ENCODE data around the gene EFCAB5. TPM values are rescaled to one million over a fixed set of nuclear protein-coding genes. Genes with fewer than 3 reads are reported as not detected.

Gene EFCAB5
- total RNA-seq, 1 experiment from 2014 or later = 0.07 TPM

DNA sequence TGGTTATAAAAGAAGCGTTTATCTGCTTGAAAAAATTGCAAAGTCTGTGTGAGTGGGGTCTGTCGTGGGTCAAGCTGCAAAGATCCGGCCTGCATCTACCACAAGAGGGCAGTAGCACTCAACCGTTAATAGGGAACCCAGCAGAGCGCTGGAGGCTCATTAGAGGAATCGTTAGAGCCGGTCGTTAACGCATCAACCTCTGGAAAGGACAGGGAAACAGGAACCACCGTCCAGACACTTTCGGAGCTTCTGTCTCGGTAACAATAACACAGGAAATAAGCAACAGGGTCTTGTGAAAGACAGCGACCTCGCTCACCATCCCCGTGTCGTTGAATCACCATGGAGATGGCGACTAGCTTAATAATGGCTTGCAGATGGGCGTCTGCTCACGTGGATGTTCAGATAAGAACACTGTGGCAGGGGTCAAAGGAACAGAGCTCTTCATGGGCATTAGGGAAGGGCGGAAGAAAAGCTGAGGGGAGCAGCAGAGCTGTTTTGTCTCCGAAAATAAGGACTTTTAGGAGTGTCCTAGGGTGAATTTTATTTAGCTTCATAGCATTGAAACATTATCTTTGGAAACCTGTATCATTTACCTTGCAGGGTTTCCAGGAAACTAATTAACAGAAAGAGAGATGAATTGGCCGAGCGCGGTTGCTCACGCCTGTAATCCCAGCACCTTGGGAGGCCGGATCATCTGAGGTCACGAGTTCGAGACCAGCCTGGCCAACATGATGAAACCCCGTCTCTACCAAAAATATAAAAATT, 163.3 kb downstream of the EFCAB5 start:
- Histone ChIP-seq H3K36me3 (ENCODE audit: low read depth, low read length) (no peaks in the 10 kb centered on the region), H3K4me2 (ENCODE audit: low read length) (peak overlapping the region; percentile 80), H3K4me3 (ENCODE audit: low read length) (peak overlapping the region; percentile 63), H3K79me2 (ENCODE audit: low read length) (no peaks in the 10 kb centered on the region), H3K4me1 (ENCODE audit: insufficient read depth, low read length) (0 out of 2 replicates have a peak, but pooled peaks cover 4% of the 10 kb centered on the region), H3K27ac (ENCODE audit: low read length) (no peak overlapping the region), H3K9me3 (ENCODE audit: low read length) (no peaks in the 10 kb centered on the region), H3K9me2 (replicated peaks; ENCODE audit: low read length) (no peaks in the 10 kb centered on the region), H3F3A (ENCODE audit: low read length, unreplicated experiment) (no peaks in the 10 kb centered on the region), H3K9ac (ENCODE audit: low read length) (no peak overlapping the region), H4K20me1 (ENCODE audit: low read length) (no peaks in the 10 kb centered on the region), H2AFZ (ENCODE audit: low read length) (peak overlapping the region; percentile 89), H3K27me3 (ENCODE audit: low read length) (no peaks in the 10 kb centered on the region)
- DNase-seq (peak; percentile 72), ATAC-seq (peak; percentile 93)
- intact Hi-C loops (cut with micrococcal nuclease) = loop anchor here (1.0 to 2.0 kb wide), 3 partner anchors 132 to 232 kb away; no protein-coding TSS in a partner anchor
- CTCF ChIA-PET = interaction anchor here (0.6 to 1.8 kb wide), 6 partner anchors 9 to 240 kb away, joined by 3 to 32 read pairs (median 4); no protein-coding TSS in a partner anchor
- no TSS peak for BruUV-seq (replicated peaks)
- POLR2A ChIA-PET (ENCODE audit: unreplicated experiment) = interaction anchor here (1.0 kb wide), 1 partner anchor 9 kb away, joined by 3 read pairs; no protein-coding TSS in a partner anchor
- TF ChIP-seq, protein P1, sequence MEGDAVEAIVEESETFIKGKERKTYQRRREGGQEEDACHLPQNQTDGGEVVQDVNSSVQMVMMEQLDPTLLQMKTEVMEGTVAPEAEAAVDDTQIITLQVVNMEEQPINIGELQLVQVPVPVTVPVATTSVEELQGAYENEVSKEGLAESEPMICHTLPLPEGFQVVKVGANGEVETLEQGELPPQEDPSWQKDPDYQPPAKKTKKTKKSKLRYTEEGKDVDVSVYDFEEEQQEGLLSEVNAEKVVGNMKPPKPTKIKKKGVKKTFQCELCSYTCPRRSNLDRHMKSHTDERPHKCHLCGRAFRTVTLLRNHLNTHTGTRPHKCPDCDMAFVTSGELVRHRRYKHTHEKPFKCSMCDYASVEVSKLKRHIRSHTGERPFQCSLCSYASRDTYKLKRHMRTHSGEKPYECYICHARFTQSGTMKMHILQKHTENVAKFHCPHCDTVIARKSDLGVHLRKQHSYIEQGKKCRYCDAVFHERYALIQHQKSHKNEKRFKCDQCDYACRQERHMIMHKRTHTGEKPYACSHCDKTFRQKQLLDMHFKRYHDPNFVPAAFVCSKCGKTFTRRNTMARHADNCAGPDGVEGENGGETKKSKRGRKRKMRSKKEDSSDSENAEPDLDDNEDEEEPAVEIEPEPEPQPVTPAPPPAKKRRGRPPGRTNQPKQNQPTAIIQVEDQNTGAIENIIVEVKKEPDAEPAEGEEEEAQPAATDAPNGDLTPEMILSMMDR (conservative IDR thresholded peaks at IDR 0.05; ENCODE audit: low read depth, low read length) = peak; percentile 83
- TF ChIP-seq EZH2phosphoT487 (IDR thresholded peaks at IDR 0.05; ENCODE audit: borderline replicate concordance, low read length) = no peak

GRCh38 chr17:30112794-30113193, 171.4 kb downstream of the EFCAB5 start:
- Histone ChIP-seq H2AFZ (ENCODE audit: low read length) (peak overlapping the region; percentile 27; the same call in 1 of the 2 replicates), H3K27ac (ENCODE audit: low read length) (peak overlapping the region; percentile 89), H3K4me1 (ENCODE audit: insufficient read depth, low read length) (peaks cover 18% of the 10 kb centered on the region), H3K36me3 (ENCODE audit: low read depth, low read length) (no peaks in the 10 kb centered on the region), H3K79me2 (ENCODE audit: low read length) (peaks cover 12% of the 10 kb centered on the region), H3K9me3 (ENCODE audit: low read length) (no peaks in the 10 kb centered on the region), H3K9me2 (replicated peaks; ENCODE audit: low read length) (no peaks in the 10 kb centered on the region), H3K27me3 (ENCODE audit: low read length) (no peaks in the 10 kb centered on the region), H4K20me1 (ENCODE audit: low read length) (no peaks in the 10 kb centered on the region), H3F3A (ENCODE audit: low read length, unreplicated experiment) (peaks cover 3% of the 10 kb centered on the region), H3K9ac (ENCODE audit: low read length) (peak overlapping the region; percentile 43; the same call in 1 of the 2 replicates), H3K4me2 (ENCODE audit: low read length) (peak overlapping the region; percentile 79), H3K4me3 (ENCODE audit: low read length) (peak overlapping the region; percentile 37; the same call in 1 of the 2 replicates)
- TF ChIP-seq EZH2phosphoT487 (IDR thresholded peaks at IDR 0.05; ENCODE audit: borderline replicate concordance, low read length) (no peak), EZH2 (IDR thresholded peaks at IDR 0.05; ENCODE audit: low read length, unreplicated experiment) (no peak)
- TF ChIP-seq, protein P1 (conservative IDR thresholded peaks at IDR 0.05; ENCODE audit: low read depth, low read length) = no peak
- ChIA-PET CTCF (interaction anchor here (1.1 kb wide), 1 partner anchor 8 kb away, joined by 4 read pairs; no protein-coding TSS in a partner anchor), POLR2A (ENCODE audit: unreplicated experiment) (interaction anchor here (0.6 kb wide), 1 partner anchor 37 kb away, joined by 8 read pairs; no protein-coding TSS in a partner anchor)
- ATAC-seq (peak; percentile 31), DNase-seq (no peak)
- intact Hi-C loops (cut with micrococcal nuclease) = no loop called here
- no TSS peak for BruUV-seq (replicated peaks)
